Measurements from ENCODE around the gene ZCCHC7. TPM values are rescaled to one million over a fixed set of nuclear protein-coding genes. Genes with fewer than 3 reads are reported as not detected.
"Not testable (repeated sequence)": the region's sequence is repeated elsewhere in the genome, so short reads cannot be mapped to it uniquely, and the experiment has no call there.

ZCCHC7 gene
- total RNA-seq, 1 experiment from 2014 or later: 27.9 TPM

DNA sequence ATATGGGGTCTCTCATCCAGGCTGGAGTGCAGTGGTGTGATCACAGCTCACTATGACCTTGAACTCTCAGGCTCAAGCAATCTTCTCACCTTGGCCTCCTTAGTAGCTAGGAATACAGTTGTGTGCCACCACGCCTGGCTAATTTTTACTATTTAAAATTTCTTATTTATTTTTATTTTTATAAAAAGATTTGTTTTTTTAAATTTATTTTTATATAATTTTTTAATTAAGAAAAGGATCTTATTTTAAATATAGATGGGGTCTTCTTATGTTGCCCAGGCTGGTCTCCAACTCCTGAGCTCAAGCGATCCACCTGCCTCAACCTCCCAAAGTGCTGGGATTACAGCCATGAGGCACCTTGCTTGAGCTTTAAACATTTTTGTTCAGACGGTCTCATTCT lies 2.4 kb upstream of the ZCCHC7 start:
- intact Hi-C loops (cut with micrococcal nuclease; ENCODE audit: unreplicated experiment): loop anchor here (2.0 kb wide), 1 partner anchor 19 kb away; no protein-coding TSS in a partner anchor
- no peak for DNase-seq (ENCODE audit: low spot score)
- BruUV-seq (replicated peaks): no TSS peak
- H3K27ac ChIP-seq (ENCODE audit: low read depth, low read length, poor library complexity, severe bottlenecking): no peak overlapping the region
- POLR2A ChIA-PET (ENCODE audit: low non-redundant PET): no interaction called here
- H3K4me3 ChIP-seq (ENCODE audit: low read depth, low read length, poor library complexity, severe bottlenecking): no peak overlapping the region
- no peaks in the 10 kb centered on the region for H3K36me3 ChIP-seq (ENCODE audit: insufficient read depth, low read length, poor library complexity, severe bottlenecking)
- CTCF ChIA-PET: no interaction called here
- H3K9me3 ChIP-seq (ENCODE audit: low read depth, low read length, poor library complexity, severe bottlenecking): no peaks in the 10 kb centered on the region
- no peak for TF ChIP-seq EZH2 (IDR thresholded peaks at IDR 0.05; ENCODE audit: borderline replicate concordance, low read depth, low read length, poor library complexity, severe bottlenecking)
- TF ChIP-seq, protein P1, sequence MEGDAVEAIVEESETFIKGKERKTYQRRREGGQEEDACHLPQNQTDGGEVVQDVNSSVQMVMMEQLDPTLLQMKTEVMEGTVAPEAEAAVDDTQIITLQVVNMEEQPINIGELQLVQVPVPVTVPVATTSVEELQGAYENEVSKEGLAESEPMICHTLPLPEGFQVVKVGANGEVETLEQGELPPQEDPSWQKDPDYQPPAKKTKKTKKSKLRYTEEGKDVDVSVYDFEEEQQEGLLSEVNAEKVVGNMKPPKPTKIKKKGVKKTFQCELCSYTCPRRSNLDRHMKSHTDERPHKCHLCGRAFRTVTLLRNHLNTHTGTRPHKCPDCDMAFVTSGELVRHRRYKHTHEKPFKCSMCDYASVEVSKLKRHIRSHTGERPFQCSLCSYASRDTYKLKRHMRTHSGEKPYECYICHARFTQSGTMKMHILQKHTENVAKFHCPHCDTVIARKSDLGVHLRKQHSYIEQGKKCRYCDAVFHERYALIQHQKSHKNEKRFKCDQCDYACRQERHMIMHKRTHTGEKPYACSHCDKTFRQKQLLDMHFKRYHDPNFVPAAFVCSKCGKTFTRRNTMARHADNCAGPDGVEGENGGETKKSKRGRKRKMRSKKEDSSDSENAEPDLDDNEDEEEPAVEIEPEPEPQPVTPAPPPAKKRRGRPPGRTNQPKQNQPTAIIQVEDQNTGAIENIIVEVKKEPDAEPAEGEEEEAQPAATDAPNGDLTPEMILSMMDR (conservative IDR thresholded peaks at IDR 0.05; ENCODE audit: low read depth, low read length): no peak
- peaks cover 8% of the 10 kb centered on the region for H3K4me1 ChIP-seq (ENCODE audit: insufficient read depth, low read length, poor library complexity, severe bottlenecking)
- no peaks in the 10 kb centered on the region for H3K27me3 ChIP-seq (replicated peaks; ENCODE audit: insufficient read depth, low read depth, low read length, poor library complexity)

DNA sequence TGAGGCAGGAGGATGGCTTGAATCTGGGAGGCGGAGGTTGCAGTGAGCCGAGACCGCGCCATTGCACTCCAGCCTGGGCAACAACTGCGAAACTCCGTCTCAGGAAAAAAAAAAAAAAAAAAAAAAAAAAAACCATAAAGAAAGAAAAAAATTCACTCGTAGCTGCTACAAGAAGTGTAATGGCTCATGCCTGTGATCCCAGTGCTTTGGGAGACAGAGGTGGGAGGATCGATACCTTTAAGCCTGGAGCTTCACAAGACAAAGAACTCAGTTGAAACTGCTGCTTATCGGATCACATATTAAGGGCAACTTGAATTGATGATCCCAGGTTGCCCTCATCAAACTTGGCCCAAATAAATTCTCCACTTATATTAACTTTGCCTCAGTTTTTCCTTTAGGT lies 1.0 kb upstream of the ZCCHC7 start:
- intact Hi-C loops (cut with micrococcal nuclease; ENCODE audit: unreplicated experiment): loop anchor here (2.0 kb wide), 1 partner anchor 21 kb away; no protein-coding TSS in a partner anchor
- Histone ChIP-seq H3K27me3 (replicated peaks; ENCODE audit: insufficient read depth, low read depth, low read length, poor library complexity) (no peaks in the 10 kb centered on the region), H3K4me3 (ENCODE audit: low read depth, low read length, poor library complexity, severe bottlenecking) (no peak overlapping the region), H3K4me1 (ENCODE audit: insufficient read depth, low read length, poor library complexity, severe bottlenecking) (peaks cover 14% of the 10 kb centered on the region), H3K27ac (ENCODE audit: low read depth, low read length, poor library complexity, severe bottlenecking) (no peak overlapping the region), H3K9me3 (ENCODE audit: low read depth, low read length, poor library complexity, severe bottlenecking) (no peaks in the 10 kb centered on the region), H3K36me3 (ENCODE audit: insufficient read depth, low read length, poor library complexity, severe bottlenecking) (no peaks in the 10 kb centered on the region)
- no TSS peak for BruUV-seq (replicated peaks)
- DNase-seq (ENCODE audit: low spot score): no peak
- CTCF ChIA-PET: no interaction called here
- TF ChIP-seq, protein P1 (conservative IDR thresholded peaks at IDR 0.05; ENCODE audit: low read depth, low read length): no peak
- TF ChIP-seq EZH2 (IDR thresholded peaks at IDR 0.05; ENCODE audit: borderline replicate concordance, low read depth, low read length, poor library complexity, severe bottlenecking): no peak
- POLR2A ChIA-PET (ENCODE audit: low non-redundant PET): interaction anchor here (0.5 to 1.1 kb wide), 2 partner anchors 81 to 221 kb away, joined by 3 to 4 read pairs; no protein-coding TSS in a partner anchor

DNA sequence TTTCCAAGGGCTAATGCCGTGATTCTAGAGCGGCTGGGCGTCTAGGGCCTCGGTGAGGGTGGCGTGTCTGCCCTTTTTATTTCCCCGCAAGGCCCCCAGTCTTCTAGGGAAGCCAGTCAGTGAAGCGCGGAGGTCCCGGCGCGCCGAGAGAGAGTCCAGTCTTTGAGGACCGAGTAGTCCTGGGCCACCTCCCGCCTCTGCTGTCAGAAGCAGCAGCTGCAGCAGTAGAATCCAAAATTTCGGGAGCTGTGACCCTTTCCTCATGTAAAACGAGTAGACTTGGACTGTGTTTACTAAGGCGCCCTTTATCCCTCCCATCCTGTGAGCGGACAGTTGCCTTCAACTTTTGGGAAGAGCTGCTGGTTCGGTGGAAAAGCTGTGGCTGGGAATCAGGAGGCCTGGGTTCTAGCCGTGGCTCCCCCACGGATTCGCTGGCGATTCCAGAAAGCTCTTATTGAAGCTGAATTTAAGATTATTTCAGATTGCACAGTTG lies 515 bp downstream of the ZCCHC7 start:
- BruUV-seq (replicated peaks); H3K36me3 ChIP-seq (ENCODE audit: insufficient read depth, low read length, poor library complexity, severe bottlenecking); H3K9me3 ChIP-seq (ENCODE audit: low read depth, low read length, poor library complexity, severe bottlenecking); intact Hi-C loops (cut with micrococcal nuclease; ENCODE audit: unreplicated experiment); H3K27me3 ChIP-seq (replicated peaks; ENCODE audit: insufficient read depth, low read depth, low read length, poor library complexity): not testable (repeated sequence)
- POLR2A ChIA-PET (ENCODE audit: low non-redundant PET): interaction anchor here (0.6 kb wide), 1 partner anchor 209 kb away, joined by 11 read pairs; no protein-coding TSS in a partner anchor
- peak; percentile 33 for DNase-seq (ENCODE audit: low spot score)
- peak overlapping the region; percentile 96 for H3K4me3 ChIP-seq (ENCODE audit: low read depth, low read length, poor library complexity, severe bottlenecking)
- CTCF ChIA-PET: interaction anchor here (0.9 kb wide), 1 partner anchor 248 kb away, joined by 4 read pairs; no protein-coding TSS in a partner anchor
- peaks cover 17% of the 10 kb centered on the region for H3K4me1 ChIP-seq (ENCODE audit: insufficient read depth, low read length, poor library complexity, severe bottlenecking)
- peak overlapping the region; percentile 97 for H3K27ac ChIP-seq (ENCODE audit: low read depth, low read length, poor library complexity, severe bottlenecking)

DNA sequence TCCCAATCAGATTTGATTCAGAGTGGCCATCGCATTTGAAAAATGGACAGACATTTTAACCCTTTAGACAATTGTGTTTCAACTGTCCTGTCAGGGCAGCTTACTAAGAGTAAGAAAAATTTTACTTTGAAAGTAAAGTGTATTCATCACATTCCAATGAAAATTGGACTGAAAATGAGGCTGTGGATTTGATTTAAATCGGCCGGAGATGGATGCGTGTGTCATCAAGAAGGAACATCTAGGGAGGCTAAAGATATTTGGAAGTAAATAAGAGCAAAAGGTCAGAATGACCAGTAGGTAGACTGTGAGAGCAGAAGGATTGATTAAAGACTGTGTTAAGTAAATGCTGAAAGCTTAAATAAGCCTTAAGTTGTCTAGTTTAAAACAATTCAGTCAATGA lies 1.5 kb downstream of the ZCCHC7 start:
- intact Hi-C loops (cut with micrococcal nuclease; ENCODE audit: unreplicated experiment): no loop called here
- no peaks in the 10 kb centered on the region for H3K27me3 ChIP-seq (replicated peaks; ENCODE audit: insufficient read depth, low read depth, low read length, poor library complexity)
- TF ChIP-seq, protein P1 (conservative IDR thresholded peaks at IDR 0.05; ENCODE audit: low read depth, low read length): no peak
- TF ChIP-seq EZH2 (IDR thresholded peaks at IDR 0.05; ENCODE audit: borderline replicate concordance, low read depth, low read length, poor library complexity, severe bottlenecking): no peak
- no peak for DNase-seq (ENCODE audit: low spot score)
- peaks cover 17% of the 10 kb centered on the region for H3K4me1 ChIP-seq (ENCODE audit: insufficient read depth, low read length, poor library complexity, severe bottlenecking)
- POLR2A ChIA-PET (ENCODE audit: low non-redundant PET): no interaction called here
- peak overlapping the region; percentile 6 for H3K27ac ChIP-seq (ENCODE audit: low read depth, low read length, poor library complexity, severe bottlenecking)
- H3K9me3 ChIP-seq (ENCODE audit: low read depth, low read length, poor library complexity, severe bottlenecking): no peaks in the 10 kb centered on the region
- H3K4me3 ChIP-seq (ENCODE audit: low read depth, low read length, poor library complexity, severe bottlenecking): peak overlapping the region; percentile 96
- no TSS peak for BruUV-seq (replicated peaks)
- H3K36me3 ChIP-seq (ENCODE audit: insufficient read depth, low read length, poor library complexity, severe bottlenecking): peaks cover 7% of the 10 kb centered on the region
- CTCF ChIA-PET: no interaction called here

All from A673 (cell line).